ENCODE data around the gene HMX1. TPM values are rescaled to one million over a fixed set of nuclear protein-coding genes. Genes with fewer than 3 reads are reported as not detected.

Gene HMX1
- total RNA-seq, 4 donors from 2014 or later, result 0.17 TPM; not detected in 3

DNA sequence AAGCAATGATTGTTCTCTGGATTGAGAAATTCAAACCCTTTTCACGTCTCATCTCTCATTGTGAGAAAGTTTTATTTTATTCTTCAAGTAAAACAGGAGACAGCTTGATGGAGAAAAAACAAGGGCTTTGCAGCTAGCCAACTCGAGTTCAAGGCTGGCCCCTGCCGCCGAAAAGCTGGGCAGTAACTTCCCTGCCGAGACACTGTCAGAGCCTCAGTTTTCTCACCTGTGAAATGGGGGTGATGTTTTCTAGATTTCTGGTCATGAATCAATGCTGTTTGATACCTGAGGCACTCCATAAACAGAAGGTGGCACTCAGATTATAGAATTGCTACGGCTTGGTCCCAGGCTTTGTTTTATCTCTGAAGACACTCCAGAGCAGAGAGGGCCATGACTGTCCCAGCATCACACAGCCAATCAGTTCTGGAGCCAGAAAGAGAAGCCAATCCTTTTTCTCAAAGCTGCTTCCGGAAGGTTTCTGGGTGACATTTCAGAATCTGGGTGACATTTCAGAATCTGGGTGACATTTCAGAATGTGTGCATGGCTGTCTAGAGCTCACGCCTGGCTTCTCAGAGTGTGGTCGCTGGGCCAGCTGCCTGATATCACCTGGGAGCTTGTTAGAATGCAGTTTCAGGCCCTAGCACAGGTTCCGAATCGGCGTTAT lies 33.2 kb downstream of the HMX1 start:
- TF ChIP-seq POLR2A (IDR thresholded peaks at IDR 0.05; ENCODE audit: low read depth), result no peak
- TF ChIP-seq, protein P1, sequence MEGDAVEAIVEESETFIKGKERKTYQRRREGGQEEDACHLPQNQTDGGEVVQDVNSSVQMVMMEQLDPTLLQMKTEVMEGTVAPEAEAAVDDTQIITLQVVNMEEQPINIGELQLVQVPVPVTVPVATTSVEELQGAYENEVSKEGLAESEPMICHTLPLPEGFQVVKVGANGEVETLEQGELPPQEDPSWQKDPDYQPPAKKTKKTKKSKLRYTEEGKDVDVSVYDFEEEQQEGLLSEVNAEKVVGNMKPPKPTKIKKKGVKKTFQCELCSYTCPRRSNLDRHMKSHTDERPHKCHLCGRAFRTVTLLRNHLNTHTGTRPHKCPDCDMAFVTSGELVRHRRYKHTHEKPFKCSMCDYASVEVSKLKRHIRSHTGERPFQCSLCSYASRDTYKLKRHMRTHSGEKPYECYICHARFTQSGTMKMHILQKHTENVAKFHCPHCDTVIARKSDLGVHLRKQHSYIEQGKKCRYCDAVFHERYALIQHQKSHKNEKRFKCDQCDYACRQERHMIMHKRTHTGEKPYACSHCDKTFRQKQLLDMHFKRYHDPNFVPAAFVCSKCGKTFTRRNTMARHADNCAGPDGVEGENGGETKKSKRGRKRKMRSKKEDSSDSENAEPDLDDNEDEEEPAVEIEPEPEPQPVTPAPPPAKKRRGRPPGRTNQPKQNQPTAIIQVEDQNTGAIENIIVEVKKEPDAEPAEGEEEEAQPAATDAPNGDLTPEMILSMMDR (IDR thresholded peaks at IDR 0.05), result no peak
- no peak for TF ChIP-seq EP300 (IDR thresholded peaks at IDR 0.05)
- no peak for TF ChIP-seq POLR2AphosphoS5 (IDR thresholded peaks at IDR 0.05)
- Histone ChIP-seq H3K4me1 (no peaks in the 10 kb centered on the region), H3K4me3 (no peak overlapping the region), H3K27me3 (peaks cover 0 to 59% (median 0%) of the 10 kb centered on the region in 4 donors), H3K36me3 (no peaks in the 10 kb centered on the region), H3K27ac (replicated peaks in 1 of 4) (no peak overlapping the region), H3K9me3 (peaks cover 0 to under 1% (median under 1%) of the 10 kb centered on the region in 4 donors)
- DNase-seq (ENCODE audit: extremely low spot score), result no peak
- intact Hi-C loops (cut with DNase I), result no loop called here
- 82% methylated on average over 9 of the region's 12 CpGs for WGBS

DNA sequence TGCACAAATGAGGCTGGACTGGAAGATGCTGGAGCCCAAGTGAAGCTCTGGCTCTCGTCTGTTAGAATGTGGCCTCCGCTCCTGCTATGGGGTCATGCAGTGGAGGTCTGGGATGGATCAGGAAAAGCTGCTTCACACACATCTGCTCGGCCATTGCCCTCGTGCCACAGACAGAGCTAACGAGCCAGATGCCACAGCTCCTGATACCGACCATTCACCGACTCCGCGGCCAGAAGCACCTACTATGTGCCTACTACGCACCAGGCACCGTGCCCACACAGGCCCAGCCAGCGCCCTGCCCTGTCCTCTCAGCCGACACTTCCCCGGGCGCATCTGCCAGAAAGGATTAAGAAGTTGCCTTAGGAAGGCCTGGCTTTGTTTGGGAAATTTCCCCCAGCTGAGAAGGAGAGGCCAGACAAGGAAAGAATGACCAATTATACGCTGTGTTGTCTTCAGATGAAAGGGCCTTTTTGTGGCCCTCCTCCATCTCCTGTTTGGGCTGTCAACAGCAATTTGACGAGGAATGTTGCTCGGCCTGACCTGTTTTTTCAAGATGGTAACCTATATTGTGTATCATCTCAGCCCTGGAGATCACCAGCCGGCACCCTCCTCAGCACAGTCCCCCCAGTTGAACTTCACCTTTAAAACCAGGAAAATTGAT lies 34.3 kb downstream of the HMX1 start:
- no peaks in the 10 kb centered on the region for H3K4me1 ChIP-seq
- H3K9me3 ChIP-seq, result no peaks in the 10 kb centered on the region
- peaks cover 0 to 66% (median 0%) of the 10 kb centered on the region in 4 donors for H3K27me3 ChIP-seq
- TF ChIP-seq POLR2A (IDR thresholded peaks at IDR 0.05; ENCODE audit: low read depth) (no peak), EP300 (IDR thresholded peaks at IDR 0.05) (no peak), POLR2AphosphoS5 (IDR thresholded peaks at IDR 0.05) (no peak)
- TF ChIP-seq, protein P1 (IDR thresholded peaks at IDR 0.05), result no peak
- WGBS, result 66% methylated on average over 19 of the region's 19 CpGs
- no peak for DNase-seq (ENCODE audit: extremely low spot score)
- H3K27ac ChIP-seq (replicated peaks in 1 of 4), result no peak overlapping the region
- H3K36me3 ChIP-seq, result no peaks in the 10 kb centered on the region
- H3K4me3 ChIP-seq, result no peak overlapping the region
- intact Hi-C loops (cut with DNase I), result no loop called here

DNA sequence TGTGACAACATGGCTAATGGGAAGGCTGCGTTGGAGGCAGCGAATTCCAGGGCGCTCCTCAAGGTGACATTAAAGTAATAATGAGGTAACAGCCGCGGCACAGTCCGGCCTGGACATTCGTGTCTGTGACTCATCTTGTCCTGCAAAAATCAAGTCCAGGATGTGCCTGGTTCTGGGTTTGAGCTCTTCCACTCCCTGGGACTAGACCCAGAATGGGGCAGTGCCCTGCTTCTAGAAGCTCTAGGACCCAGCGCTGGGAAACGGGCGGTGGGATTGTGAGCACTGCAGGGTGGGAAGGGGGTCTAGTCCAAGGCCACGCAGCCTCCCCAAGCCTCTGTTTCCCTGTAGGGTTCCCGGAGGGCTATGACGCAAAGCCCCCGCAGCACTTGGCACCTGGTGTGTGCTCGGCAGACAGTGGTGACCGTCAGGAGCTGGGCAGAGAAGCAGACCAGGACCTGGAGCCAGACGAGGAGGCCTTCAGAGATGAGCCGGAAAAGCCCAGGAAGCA lies 34.9 kb downstream of the HMX1 start:
- Histone ChIP-seq H3K9me3 (no peaks in the 10 kb centered on the region), H3K4me3 (no peak overlapping the region), H3K36me3 (no peaks in the 10 kb centered on the region), H3K27ac (replicated peaks in 1 of 4) (no peak overlapping the region), H3K4me1 (no peaks in the 10 kb centered on the region), H3K27me3 (peaks cover 0 to 72% (median 0%) of the 10 kb centered on the region in 4 donors)
- WGBS, result 90% methylated on average over 18 of the region's 18 CpGs
- intact Hi-C loops (cut with DNase I), result no loop called here
- TF ChIP-seq EP300 (IDR thresholded peaks at IDR 0.05) (no peak), POLR2A (IDR thresholded peaks at IDR 0.05; ENCODE audit: low read depth) (no peak), POLR2AphosphoS5 (IDR thresholded peaks at IDR 0.05) (no peak)
- TF ChIP-seq, protein P1 (IDR thresholded peaks at IDR 0.05), result no peak
- DNase-seq (ENCODE audit: extremely low spot score), result no peak

DNA sequence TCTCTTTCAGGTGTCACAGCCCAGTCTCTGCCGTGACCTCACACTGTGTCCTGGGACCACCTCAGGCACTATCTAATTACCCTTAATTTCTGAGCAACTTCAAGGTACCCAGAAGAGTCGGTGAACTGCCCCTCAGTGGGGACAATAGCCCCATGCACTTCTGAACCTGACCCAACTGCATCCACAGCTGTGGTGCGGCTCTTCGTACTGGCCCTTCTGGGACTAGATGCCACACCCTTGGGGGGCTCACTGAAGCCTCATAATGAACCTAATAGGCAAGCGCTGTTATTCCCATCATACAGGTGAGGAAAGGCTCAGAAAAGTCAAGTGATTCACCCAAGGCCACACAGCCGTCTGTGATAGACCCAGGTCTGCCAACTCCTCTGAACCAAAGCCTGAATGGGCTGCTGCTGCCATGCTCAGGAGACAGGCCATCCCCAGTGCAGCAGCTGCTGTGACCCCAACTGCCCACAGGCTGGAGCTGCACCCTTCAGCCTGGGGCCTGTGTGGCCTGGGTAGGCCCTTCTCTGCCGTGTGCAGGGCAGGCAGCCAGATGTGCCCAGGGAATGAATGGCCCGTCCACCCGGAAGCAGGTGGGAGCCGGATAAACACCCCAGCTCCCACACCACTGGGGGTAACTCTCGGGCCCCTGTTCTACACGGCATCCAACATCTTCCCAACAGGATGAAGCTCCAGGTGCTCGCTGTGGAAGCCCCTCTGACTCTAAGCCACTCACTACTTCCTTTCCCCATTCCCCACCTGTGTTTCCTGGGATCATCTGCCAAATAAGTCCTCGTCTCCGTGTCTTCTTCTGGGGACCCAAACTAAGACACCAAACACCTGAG lies 35.9 kb downstream of the HMX1 start:
- no peak for DNase-seq (ENCODE audit: extremely low spot score)

More for the DNA sequence above, 35.9 kb downstream of the HMX1 start:
- Histone ChIP-seq H3K27me3 (peaks cover 0 to 76% (median 0%) of the 10 kb centered on the region in 4 donors), H3K4me1 (no peaks in the 10 kb centered on the region), H3K9me3 (no peaks in the 10 kb centered on the region), H3K27ac (replicated peaks in 1 of 4) (no peak overlapping the region), H3K4me3 (no peak overlapping the region), H3K36me3 (no peaks in the 10 kb centered on the region)
- intact Hi-C loops (cut with DNase I), result no loop called here
- WGBS, result 84% methylated on average over 11 of the region's 15 CpGs
- no peak for TF ChIP-seq EP300 (IDR thresholded peaks at IDR 0.05)
- no peak for TF ChIP-seq POLR2A (IDR thresholded peaks at IDR 0.05; ENCODE audit: low read depth)
- TF ChIP-seq, protein P1 (IDR thresholded peaks at IDR 0.05), result no peak
- TF ChIP-seq POLR2AphosphoS5 (IDR thresholded peaks at IDR 0.05), result no peak
